Measurements from ENCODE around the gene LDLRAP1. TPM values are rescaled to one million over a fixed set of nuclear protein-coding genes. Genes with fewer than 3 reads are reported as not detected.

LDLRAP1 gene
- total and polyA plus RNA-seq, 4 experiments from 2014 or later: 201 to 306 (median 222) TPM

- Mint-ChIP-seq H3K36me3 (peaks cover 49 to 77% of the 10 kb centered on the region in 2 donors), H3K27me3 (no peaks in the 10 kb centered on the region), H3K9me3 (no peaks in the 10 kb centered on the region), H3K4me1 (peaks cover 56 to 99% (median 75%) of the 10 kb centered on the region in 4 donors), H3K4me3 (peak overlapping the region; percentile 95 to 99 (median 97)), H3K27ac (peak overlapping the region; percentile 75 to 98 (median 97))
- ChIA-PET CTCF (ENCODE audit: partially characterized antibody) (interaction anchor here (0.9 to 3.2 kb wide), 4 partner anchors 10 to 247 kb away, joined by 3 to 13 read pairs (median 8); no protein-coding TSS in a partner anchor), POLR2A (ENCODE audit: partially characterized antibody) (interaction anchor here (1.1 to 24.3 kb wide), 6 partner anchors 1 to 54 kb away, joined by 3 to 615 read pairs (median 6); partner anchors contain the start of gene LDLRAP1)
- intact Hi-C loops (cut with micrococcal nuclease): loop anchor here (2.0 to 5.0 kb wide), 3 partner anchors 45 to 254 kb away; partner anchors contain the start of gene MTFR1L
- no peaks in the 10 kb centered on the region for H3K27me3 ChIP-seq (ENCODE audit: insufficient read depth, low read length)
- H3K4me3 ChIP-seq (ENCODE audit: low read length in 2 of 2): peak overlapping the region; percentile 62 to 86
- H3K4me1 ChIP-seq (ENCODE audit: insufficient read depth, low read length): peaks cover 98% of the 10 kb centered on the region
- H3K9me3 ChIP-seq (ENCODE audit: control insufficient read depth in 1 of 2, low read length in 2 of 2): no peaks in the 10 kb centered on the region
- peaks cover 42% of the 10 kb centered on the region for H3K36me3 ChIP-seq (ENCODE audit: insufficient read depth, low read length)
- peak overlapping the region; percentile 66 for H3K27ac ChIP-seq (ENCODE audit: low read depth, low read length)
- no peak for DNase-seq
Observed at GRCh38 chr1:25563330-25564215, 20.2 kb downstream of the LDLRAP1 start.

GRCh38 chr1:25564777-25565574, 21.6 kb downstream of the LDLRAP1 start:
- ChIA-PET CTCF (ENCODE audit: partially characterized antibody) (interaction anchor here (0.7 to 3.2 kb wide), 13 partner anchors 8 to 209 kb away, joined by 3 to 18 read pairs (median 9); partner anchors contain the start of gene LDLRAP1), POLR2A (ENCODE audit: partially characterized antibody) (interaction anchor here (0.7 to 24.3 kb wide), 16 partner anchors 1 to 543 kb away, joined by 3 to 615 read pairs (median 6); partner anchors contain the start of genes LDLRAP1, MAN1C1, MTFR1L and PAFAH2)
- no peaks in the 10 kb centered on the region for H3K27me3 Mint-ChIP-seq
- H3K27ac ChIP-seq (ENCODE audit: low read depth, low read length): peak overlapping the region; percentile 66
- H3K9me3 Mint-ChIP-seq: no peaks in the 10 kb centered on the region
- peaks cover 95% of the 10 kb centered on the region for H3K4me1 ChIP-seq (ENCODE audit: insufficient read depth, low read length)
- H3K9me3 ChIP-seq (ENCODE audit: control insufficient read depth in 1 of 2, low read length in 2 of 2): no peaks in the 10 kb centered on the region
- peaks cover 31% of the 10 kb centered on the region for H3K36me3 ChIP-seq (ENCODE audit: insufficient read depth, low read length)
- peak; percentile 39 to 58 (median 54) for DNase-seq
- peaks cover 46 to 72% of the 10 kb centered on the region in 2 donors for H3K36me3 Mint-ChIP-seq
- peak overlapping the region; percentile 30 to 48 for H3K4me3 ChIP-seq (ENCODE audit: low read length in 2 of 2)
- H3K27me3 ChIP-seq (ENCODE audit: insufficient read depth, low read length): no peaks in the 10 kb centered on the region
- peaks cover 46 to 98% (median 71%) of the 10 kb centered on the region in 4 donors for H3K4me1 Mint-ChIP-seq
- peak overlapping the region; percentile 75 to 97 (median 91) for H3K27ac Mint-ChIP-seq
- intact Hi-C loops (cut with micrococcal nuclease): loop anchor here (5.0 kb wide), 2 partner anchors 63 to 252 kb away; partner anchors contain the start of gene MTFR1L
- H3K4me3 Mint-ChIP-seq: peak overlapping the region; percentile 95 to 99 (median 97)

- Histone ChIP-seq H3K27me3 (ENCODE audit: insufficient read depth, low read length) (no peaks in the 10 kb centered on the region), H3K4me3 (ENCODE audit: low read length in 2 of 2) (no peak overlapping the region), H3K4me1 (ENCODE audit: insufficient read depth, low read length) (peaks cover 88% of the 10 kb centered on the region), H3K27ac (ENCODE audit: low read depth, low read length) (peak overlapping the region; percentile 66), H3K36me3 (ENCODE audit: insufficient read depth, low read length) (peaks cover 31% of the 10 kb centered on the region), H3K9me3 (ENCODE audit: control insufficient read depth in 1 of 2, low read length in 2 of 2) (no peaks in the 10 kb centered on the region)
- CTCF ChIA-PET (ENCODE audit: partially characterized antibody): interaction anchor here (1.0 to 3.2 kb wide), 11 partner anchors 8 to 208 kb away, joined by 3 to 18 read pairs (median 10); partner anchors contain the start of gene LDLRAP1
- Mint-ChIP-seq H3K27me3 (no peaks in the 10 kb centered on the region), H3K4me3 (peak overlapping the region; percentile 79 to 99 (median 97)), H3K4me1 (peaks cover 44 to 96% (median 66%) of the 10 kb centered on the region in 4 donors), H3K9me3 (no peaks in the 10 kb centered on the region), H3K36me3 (peaks cover 46 to 71% of the 10 kb centered on the region in 2 donors), H3K27ac (peak overlapping the region; percentile 75 to 97 (median 91))
- intact Hi-C loops (cut with micrococcal nuclease): no loop called here
- DNase-seq: no peak
- POLR2A ChIA-PET (ENCODE audit: partially characterized antibody): interaction anchor here (0.8 to 24.3 kb wide), 13 partner anchors 1 to 254 kb away, joined by 3 to 615 read pairs (median 6); partner anchors contain the start of genes LDLRAP1, MAN1C1 and MTFR1L
Observed at GRCh38 chr1:25565626-25566025, 22.2 kb downstream of the LDLRAP1 start.

- H3K4me1 Mint-ChIP-seq: peaks cover 40 to 93% (median 62%) of the 10 kb centered on the region in 4 donors
- Histone ChIP-seq H3K4me3 (ENCODE audit: low read length in 2 of 2) (no peak overlapping the region), H3K27me3 (ENCODE audit: insufficient read depth, low read length) (no peaks in the 10 kb centered on the region), H3K9me3 (ENCODE audit: control insufficient read depth in 1 of 2, low read length in 2 of 2) (no peaks in the 10 kb centered on the region), H3K36me3 (ENCODE audit: insufficient read depth, low read length) (peaks cover 31% of the 10 kb centered on the region), H3K27ac (ENCODE audit: low read depth, low read length) (peak overlapping the region; percentile 66), H3K4me1 (ENCODE audit: insufficient read depth, low read length) (peaks cover 82% of the 10 kb centered on the region)
- no peak for DNase-seq
- peak overlapping the region in 6 of 7 donors; percentile 70 to 97 (median 84) for H3K27ac Mint-ChIP-seq
- intact Hi-C loops (cut with micrococcal nuclease): no loop called here
- H3K9me3 Mint-ChIP-seq: no peaks in the 10 kb centered on the region
- peak overlapping the region; percentile 65 to 99 (median 78) for H3K4me3 Mint-ChIP-seq
- POLR2A ChIA-PET (ENCODE audit: partially characterized antibody): interaction anchor here (0.8 to 22.9 kb wide), 8 partner anchors 12 to 253 kb away, joined by 3 to 615 read pairs (median 6); partner anchors contain the start of genes LDLRAP1 and MTFR1L
- CTCF ChIA-PET (ENCODE audit: partially characterized antibody): interaction anchor here (0.6 to 2.6 kb wide), 13 partner anchors 8 to 235 kb away, joined by 3 to 18 read pairs (median 5); partner anchors contain the start of gene LDLRAP1
- no peaks in the 10 kb centered on the region for H3K27me3 Mint-ChIP-seq
- peaks cover 46 to 67% of the 10 kb centered on the region in 2 donors for H3K36me3 Mint-ChIP-seq
Observed at GRCh38 chr1:25566176-25566729, 22.8 kb downstream of the LDLRAP1 start.

- ChIA-PET POLR2A (ENCODE audit: partially characterized antibody) (interaction anchor here (0.8 to 22.9 kb wide), 7 partner anchors 12 to 253 kb away, joined by 3 to 615 read pairs (median 5); partner anchors contain the start of genes LDLRAP1 and MTFR1L), CTCF (ENCODE audit: partially characterized antibody) (interaction anchor here (0.6 to 2.6 kb wide), 12 partner anchors 8 to 235 kb away, joined by 3 to 18 read pairs (median 7); partner anchors contain the start of gene LDLRAP1)
- H3K9me3 Mint-ChIP-seq: no peaks in the 10 kb centered on the region
- Histone ChIP-seq H3K9me3 (ENCODE audit: control insufficient read depth in 1 of 2, low read length in 2 of 2) (no peaks in the 10 kb centered on the region), H3K27me3 (ENCODE audit: insufficient read depth, low read length) (no peaks in the 10 kb centered on the region), H3K4me1 (ENCODE audit: insufficient read depth, low read length) (peaks cover 76% of the 10 kb centered on the region), H3K4me3 (ENCODE audit: low read length in 2 of 2) (no peak overlapping the region), H3K36me3 (ENCODE audit: insufficient read depth, low read length) (peaks cover 31% of the 10 kb centered on the region), H3K27ac (ENCODE audit: low read depth, low read length) (no peak overlapping the region)
- H3K27ac Mint-ChIP-seq: peak overlapping the region in 6 of 7 donors; percentile 32 to 95 (median 73)
- H3K4me1 Mint-ChIP-seq: peaks cover 35 to 93% (median 60%) of the 10 kb centered on the region in 4 donors
- no peaks in the 10 kb centered on the region for H3K27me3 Mint-ChIP-seq
- intact Hi-C loops (cut with micrococcal nuclease): no loop called here
- DNase-seq: peak in 1 of 5 donors; percentile 46
- peaks cover 46 to 61% of the 10 kb centered on the region in 2 donors for H3K36me3 Mint-ChIP-seq
- peak overlapping the region in 5 of 8 donors; percentile 13 to 88 (median 68) for H3K4me3 Mint-ChIP-seq
Observed at GRCh38 chr1:25566730-25567341, 23.4 kb downstream of the LDLRAP1 start.

- H3K36me3 Mint-ChIP-seq: peaks cover 44 to 54% of the 10 kb centered on the region in 2 donors
- peak overlapping the region in 3 of 8 donors; percentile 45 to 75 (median 59) for H3K4me3 Mint-ChIP-seq
- Histone ChIP-seq H3K9me3 (ENCODE audit: control insufficient read depth in 1 of 2, low read length in 2 of 2) (no peaks in the 10 kb centered on the region), H3K27ac (ENCODE audit: low read depth, low read length) (no peak overlapping the region), H3K4me1 (ENCODE audit: insufficient read depth, low read length) (peaks cover 74% of the 10 kb centered on the region), H3K4me3 (ENCODE audit: low read length in 2 of 2) (no peak overlapping the region), H3K36me3 (ENCODE audit: insufficient read depth, low read length) (peaks cover 31% of the 10 kb centered on the region), H3K27me3 (ENCODE audit: insufficient read depth, low read length) (no peaks in the 10 kb centered on the region)
- peak overlapping the region; percentile 11 to 90 (median 84) for H3K27ac Mint-ChIP-seq
- no peaks in the 10 kb centered on the region for H3K27me3 Mint-ChIP-seq
- H3K4me1 Mint-ChIP-seq: peaks cover 31 to 93% (median 59%) of the 10 kb centered on the region in 4 donors
- intact Hi-C loops (cut with micrococcal nuclease): no loop called here
- no peak for DNase-seq
- CTCF ChIA-PET (ENCODE audit: partially characterized antibody): interaction anchor here (1.1 kb wide), 1 partner anchor 10 kb away, joined by 3 read pairs; no protein-coding TSS in a partner anchor
- POLR2A ChIA-PET (ENCODE audit: partially characterized antibody): interaction anchor here (22.9 kb wide), 1 partner anchor 14 kb away, joined by 615 read pairs; the partner anchor contains the start of gene LDLRAP1
- no peaks in the 10 kb centered on the region for H3K9me3 Mint-ChIP-seq
Observed at GRCh38 chr1:25567710-25568089, 24.3 kb downstream of the LDLRAP1 start.
